PFSK-1 (cell line): ENCODE data around the gene MYO5B.

ENCODE experiments used
- FOXP2 ChIP-seq: optimal IDR thresholded peaks from 2 replicates; pipeline ENCODE3; 2011; ENCODE audit warnings: borderline replicate concordance, control low read depth, inconsistent platforms; ENCODE audit not compliant: insufficient read depth; ENCODE audit errors: extremely low read length, extremely low read depth
- POLR2AphosphoS5 ChIP-seq: IDR thresholded peaks from 2 replicates; pipeline ENCODE4 v1.6.1; 2012; ENCODE audit warnings: low read depth, mild to moderate bottlenecking, control low read depth, low read length, moderate library complexity
- REST ChIP-seq, 2 experiments: IDR thresholded peaks; 2 replicates each; pipeline versions ENCODE4 v1.6.1 to v1.8.0; 2011 to 2012; ENCODE audit warnings: low read depth in 2 of 2, low read length in 2 of 2, control low read depth in 1 of 2, inconsistent platforms in 1 of 2, mild to moderate bottlenecking in 1 of 2, moderate library complexity in 1 of 2; ENCODE audit not compliant: insufficient read depth in 1 of 2
- SIN3A ChIP-seq: IDR thresholded peaks from 2 replicates; pipeline ENCODE4 v1.6.1; 2012; ENCODE audit warnings: mild to moderate bottlenecking, low read length, moderate library complexity, borderline replicate concordance; ENCODE audit not compliant: insufficient read depth
- TAF1 ChIP-seq: IDR thresholded peaks from 2 replicates; pipeline ENCODE4 v1.6.1; 2012; ENCODE audit warnings: low read length, control low read depth, borderline replicate concordance; ENCODE audit not compliant: insufficient read depth

- TF ChIP-seq SIN3A: no peak
- no peak for TF ChIP-seq POLR2AphosphoS5
- TF ChIP-seq TAF1: no peak
- no peak for TF ChIP-seq REST (IDR thresholded peaks at IDR 0.05; ENCODE audit: insufficient read depth in 1 of 2, low read depth in 2 of 2, low read length in 2 of 2)
- no peak for TF ChIP-seq FOXP2
Measured at GRCh38 chr18:49863769-49864621, 331.0 kb downstream of the MYO5B start.
